GM21825 (cell line): ENCODE results near the gene CTRL.
"Not testable (repeated sequence)": the region's sequence is repeated elsewhere in the genome, so short reads cannot be mapped to it uniquely, and the experiment has no call there.

ENCODE experiments used
- ATAC-seq: cut with Tn5 transposase; IDR thresholded peaks from one replicate; pipeline ENCODE4 v1.9.1; 2021; ENCODE audit warnings: mild to moderate bottlenecking, moderate library complexity; ENCODE audit not compliant: unreplicated experiment

Gene CTRL

GRCh38 chr16:67927131-67927941 is 4.3 kb downstream of the CTRL start:
- no peak for ATAC-seq

- no peak for ATAC-seq
Observed at GRCh38 chr16:67926181-67926750, 5.4 kb downstream of the CTRL start.

GRCh38 chr16:67924140-67924906 is 7.3 kb downstream of the CTRL start:
- no peak for ATAC-seq

- ATAC-seq: no peak
Observed at GRCh38 chr16:67923414-67924116, 8.1 kb downstream of the CTRL start.

- no peak for ATAC-seq
Observed at GRCh38 chr16:67922740-67923139, 8.9 kb downstream of the CTRL start.

- ATAC-seq: no peak
Observed at GRCh38 chr16:67922221-67922620, 9.4 kb downstream of the CTRL start.

- no peak for ATAC-seq
Observed at GRCh38 chr16:67919622-67920221, 11.9 kb downstream of the CTRL start.

GRCh38 chr16:67917852-67918236 is 13.8 kb downstream of the CTRL start:
- ATAC-seq: no peak

GRCh38 chr16:67917140-67917851 is 14.4 kb downstream of the CTRL start:
- ATAC-seq: no peak

GRCh38 chr16:67915831-67916723 is 15.6 kb downstream of the CTRL start:
- ATAC-seq: no peak

GRCh38 chr16:67915496-67915769 is 16.2 kb downstream of the CTRL start:
- ATAC-seq: not testable (repeated sequence)

- no peak for ATAC-seq
Observed at GRCh38 chr16:67914758-67915495, 16.7 kb downstream of the CTRL start.

- no peak for ATAC-seq
Observed at GRCh38 chr16:67910158-67910557, 21.5 kb downstream of the CTRL start.

- no peak for ATAC-seq
Observed at GRCh38 chr16:67909056-67909742, 22.5 kb downstream of the CTRL start.

GRCh38 chr16:67907397-67908180 is 24.1 kb downstream of the CTRL start:
- ATAC-seq: no peak

GRCh38 chr16:67902831-67903230 is 28.8 kb downstream of the CTRL start:
- ATAC-seq: no peak

GRCh38 chr16:67901734-67902133 is 29.9 kb downstream of the CTRL start:
- ATAC-seq: no peak
